Stomach (tissue), 9 donors: ENCODE results near the gene CLIC5. TPM values are rescaled to one million over a fixed set of nuclear protein-coding genes. Genes with fewer than 3 reads are reported as not detected.
A peak's percentile ranks its signal among the peaks of the same experiment; 100 is the strongest.
"Not testable (repeated sequence)": the region's sequence is repeated elsewhere in the genome, so short reads cannot be mapped to it uniquely, and the experiment has no call there.

Source experiments
- DNase-seq, 2 donors: peaks; one replicate each; pipeline versions ENCODE4 v3.0.0 to v3.0.0-alpha.2; 2013 to 2019
- H3K27ac ChIP-seq, 5 donors: fragments of 200-600 bp in 4 of 5; sonication (generic) in 4 of 5; one replicate each; pipeline ENCODE4 v1.5.1; 2013 to 2019; ENCODE audit warnings: mild to moderate bottlenecking in 1 of 5, moderate library complexity in 1 of 5
- H3K27me3 ChIP-seq, 3 donors: fragments of 200-600 bp; sonication (generic); one replicate each; pipeline ENCODE4 v1.5.1; 2017 to 2019; ENCODE audit warnings: mixed run types in 1 of 3
- H3K36me3 ChIP-seq, 4 donors: fragments of 200-600 bp; sonication (generic); 1 replicate in 3 of 4; 2 replicates in 1 of 4; pipeline ENCODE4 v1.5.1; 2016 to 2019
- H3K4me1 ChIP-seq, 4 donors: fragments of 200-600 bp; sonication (generic); one replicate each; pipeline ENCODE4 v1.5.1; 2016 to 2019
- H3K4me3 ChIP-seq, 4 donors: fragments of 200-600 bp; sonication (generic) in 3 of 4; one replicate each; pipeline ENCODE4 v1.5.1; 2016 to 2019; ENCODE audit warnings: mild to moderate bottlenecking in 1 of 4
- H3K9me3 ChIP-seq, 4 donors: fragments of 200-600 bp; sonication (generic); one replicate each; pipeline ENCODE4 v1.5.1; 2016 to 2019
- CTCF ChIP-seq, 7 experiments: fragments of 450-650 bp in 4 of 7; fragments of 200-600 bp in 3 of 7; sonication (generic) in 3 of 7; IDR thresholded peaks; one replicate each; pipeline ENCODE4 v1.5.1; 2016 to 2019; ENCODE audit warnings: antibody characterized with exemption in 7 of 7, control low read depth in 2 of 7, mild to moderate bottlenecking in 1 of 7
- EP300 ChIP-seq: sonication (generic); formaldehyde crosslinking; IDR thresholded peaks from one replicate; pipeline ENCODE4 v1.6.1; 2017; ENCODE audit warnings: antibody characterized with exemption
- POLR2A ChIP-seq, 4 donors: fragments of 450-650 bp; IDR thresholded peaks; one replicate each; pipeline ENCODE4 v1.6.1; 2016; ENCODE audit warnings: antibody characterized with exemption in 4 of 4, control low read depth in 2 of 4, mild to moderate bottlenecking in 1 of 4, moderate library complexity in 1 of 4
- POLR2AphosphoS5 ChIP-seq, 3 donors: sonication (generic); formaldehyde crosslinking; IDR thresholded peaks; one replicate each; pipeline ENCODE4 v1.6.1; 2016; ENCODE audit warnings: antibody characterized with exemption in 3 of 3
- WGBS, 5 donors: extraction: QIAGEN DNeasy Blood & Tissue Kit in 3 of 5; methylation state at CpG; one replicate each; pipeline versions ENCODE4 v1.1.5 to v1.1.7; 2013 to 2018; 5-methylcytosine and 5-hydroxymethylcytosine counted together
- intact Hi-C: fragments of 100-400 bp; cut with DNase I; formaldehyde crosslinking; loops from one replicate; pipeline ENCODE4 v1.15.1; 2023; ENCODE audit warnings: low total_unique reads
- polyA plus RNA-seq, 3 donors: library from polyadenylated mRNA; stranded (reverse); fragments of 200-250 nt; gene quantifications; one replicate each; pipeline ENCODE4 v1.2.3, GENCODE V29; 2013
- total RNA-seq, 5 donors: library from RNA; depleted of rRNA; stranded (reverse); fragments of >200 nt; gene quantifications; one replicate each; pipeline versions ENCODE4 v1.1.0 to v1.2.3, GENCODE V29; 2014 to 2016
- donor health status: healthy with polysubstance abuse.
- donor health status: Bipolar disorder and iron deficiency.
- donor health status: healthy.

Gene CLIC5
- total and polyA plus RNA-seq, 8 donors = 0.19 to 30.4 (median 2.0) TPM; not detected in 1

DNA sequence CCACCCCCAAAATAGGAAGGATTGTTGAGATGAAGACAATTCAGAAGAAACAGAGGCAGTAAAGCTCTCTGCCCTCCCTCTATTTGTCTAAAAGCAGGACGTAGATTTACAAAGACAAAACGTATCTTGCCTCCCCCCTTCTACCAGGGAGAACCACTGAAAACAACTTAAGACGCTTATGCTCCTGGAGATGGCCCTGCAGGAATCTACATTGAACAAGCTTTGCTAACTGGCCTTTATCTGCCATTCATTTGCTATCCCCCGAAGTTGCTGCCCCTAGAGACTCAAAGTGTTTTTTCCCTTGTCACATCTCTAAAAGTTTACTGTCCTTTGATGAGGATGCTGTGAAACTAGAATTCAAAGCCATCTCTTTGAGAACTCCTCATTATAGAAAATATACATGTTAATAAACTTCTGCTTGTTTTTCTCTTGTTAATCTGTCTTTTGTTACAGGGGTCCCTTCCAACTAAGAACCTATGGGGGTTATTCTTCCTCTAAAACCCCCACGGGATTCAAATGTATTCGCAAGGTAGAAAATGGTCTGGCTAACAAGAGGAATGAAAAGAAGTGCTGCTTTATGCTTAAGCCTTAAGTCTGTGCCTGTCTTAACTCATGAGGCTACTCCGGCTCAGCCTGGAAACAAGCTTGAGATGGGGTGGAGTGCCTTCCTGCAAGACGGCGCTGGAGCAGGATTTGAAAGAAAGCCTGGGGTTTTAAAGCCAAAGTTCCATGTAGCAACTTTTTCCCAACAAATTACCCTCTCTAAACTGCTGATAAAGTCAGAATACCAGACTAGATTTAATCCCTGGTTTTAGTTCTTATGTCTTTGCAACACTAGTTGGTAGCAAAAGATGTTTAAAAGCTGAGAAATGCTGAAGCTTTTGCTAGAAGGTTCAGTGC is 88.0 kb downstream of the CLIC5 start:
- intact Hi-C loops = no loop called here
- WGBS, 5 donors = 64 to 80% (median 69%) methylated on average over 9 of the region's 9 CpGs
- H3K9me3 ChIP-seq = no peaks in the 10 kb centered on the region

GRCh38 chr6:45926423-45926822 is 89.2 kb downstream of the CLIC5 start:
- H3K27me3 ChIP-seq, H3K27ac ChIP-seq, intact Hi-C loops, H3K4me3 ChIP-seq, H3K9me3 ChIP-seq, DNase-seq, H3K36me3 ChIP-seq, H3K4me1 ChIP-seq: not testable (repeated sequence)
- peak in 1 of 7 experiments; percentile 11 for TF ChIP-seq CTCF (IDR thresholded peaks at IDR 0.05)
- 84 to 90% (median 86%) methylated on average over 8 of the region's 8 CpGs for WGBS, 5 donors

More for the DNA sequence above, 88.0 kb downstream of the CLIC5 start:
- H3K4me3 ChIP-seq = no peak overlapping the region
- H3K27ac ChIP-seq = no peak overlapping the region
- H3K36me3 ChIP-seq = no peaks in the 10 kb centered on the region
- H3K4me1 ChIP-seq = peaks cover 0 to 8% (median 3%) of the 10 kb centered on the region in 4 donors
- TF ChIP-seq EP300 (no peak), POLR2A (IDR thresholded peaks at IDR 0.05) (no peak), CTCF (IDR thresholded peaks at IDR 0.05) (no peak), POLR2AphosphoS5 (IDR thresholded peaks at IDR 0.05) (no peak)
- no peak for DNase-seq
- H3K27me3 ChIP-seq = peaks cover 0 to 3% (median 0%) of the 10 kb centered on the region in 3 donors

DNA sequence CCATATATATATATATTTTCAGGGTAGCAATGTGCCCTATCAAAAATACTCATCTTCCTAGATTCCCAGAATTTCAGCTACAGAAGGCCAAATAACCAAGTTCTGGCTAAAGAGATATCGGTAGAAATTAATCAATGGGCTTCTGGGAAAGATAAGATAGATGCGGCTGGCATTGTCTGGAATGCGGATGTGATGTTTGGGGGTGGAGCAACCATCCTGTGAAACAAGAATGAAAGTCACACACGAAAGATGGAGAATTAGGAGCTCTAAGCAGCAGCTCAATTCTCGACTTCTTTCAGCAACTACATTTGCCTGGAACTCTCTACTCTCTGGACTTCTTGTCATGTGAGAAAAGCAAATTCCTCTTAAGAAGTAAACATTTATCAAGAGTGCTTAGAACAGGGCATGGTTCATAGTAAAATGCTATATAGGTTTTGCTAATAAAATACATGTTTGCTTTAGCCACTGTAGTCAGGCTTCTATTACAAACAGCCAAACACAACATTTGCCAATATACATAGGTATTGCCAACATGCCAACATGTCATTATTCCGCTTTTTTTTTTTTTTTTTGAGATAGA is 90.8 kb downstream of the CLIC5 start:
- H3K4me3 ChIP-seq = no peak overlapping the region
- intact Hi-C loops = no loop called here
- H3K4me1 ChIP-seq = no peaks in the 10 kb centered on the region
- no peak overlapping the region for H3K27ac ChIP-seq
- H3K27me3 ChIP-seq = peaks cover 0 to 3% (median 0%) of the 10 kb centered on the region in 3 donors
- DNase-seq = no peak
- TF ChIP-seq EP300 (no peak), CTCF (IDR thresholded peaks at IDR 0.05) (no peak), POLR2A (IDR thresholded peaks at IDR 0.05) (no peak), POLR2AphosphoS5 (IDR thresholded peaks at IDR 0.05) (no peak)
- H3K9me3 ChIP-seq = no peaks in the 10 kb centered on the region
- 30 to 55% (median 47%) methylated on average over 6 of the region's 6 CpGs for WGBS, 5 donors
- H3K36me3 ChIP-seq = no peaks in the 10 kb centered on the region

DNA sequence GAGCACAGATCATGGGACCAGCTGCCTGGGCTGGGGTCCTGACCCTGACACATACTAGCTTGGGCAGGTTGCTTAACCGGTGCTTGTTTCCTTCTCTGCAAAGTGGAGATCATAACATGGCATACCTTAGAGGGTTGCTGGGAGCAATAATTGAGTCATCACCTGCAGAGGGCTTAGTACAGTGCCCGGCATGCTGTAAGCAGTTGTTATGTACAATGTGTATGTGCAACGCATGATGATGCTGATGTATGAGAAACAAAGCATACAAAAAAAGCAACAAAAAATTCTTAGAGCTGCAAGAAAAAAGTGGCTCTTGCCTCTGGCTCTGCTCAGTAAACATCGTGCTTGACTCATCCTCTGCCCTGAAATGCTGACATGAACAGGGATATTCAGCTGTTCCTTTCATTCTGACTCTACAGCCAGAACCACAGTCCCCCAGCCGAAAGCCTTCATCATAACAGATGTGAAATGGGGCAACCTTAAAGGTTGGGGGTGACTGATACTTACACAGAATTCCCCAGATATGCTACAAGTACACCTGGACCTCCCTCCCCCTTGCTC is 91.7 kb downstream of the CLIC5 start:
- H3K27me3 ChIP-seq = peaks cover 0 to 3% (median 0%) of the 10 kb centered on the region in 3 donors
- DNase-seq = no peak
- no peak overlapping the region for H3K27ac ChIP-seq
- H3K4me3 ChIP-seq = no peak overlapping the region
- intact Hi-C loops = no loop called here
- no peak for TF ChIP-seq POLR2A (IDR thresholded peaks at IDR 0.05)
- no peak for TF ChIP-seq POLR2AphosphoS5 (IDR thresholded peaks at IDR 0.05)
- TF ChIP-seq CTCF (IDR thresholded peaks at IDR 0.05) = no peak
- TF ChIP-seq EP300 = no peak
- H3K36me3 ChIP-seq = no peaks in the 10 kb centered on the region
- no peaks in the 10 kb centered on the region for H3K4me1 ChIP-seq
- 53 to 67% (median 59%) methylated on average over 5 of the region's 5 CpGs for WGBS, 5 donors
- H3K9me3 ChIP-seq = no peaks in the 10 kb centered on the region
